ENCODE results near the gene THRB. TPM values are rescaled to one million over a fixed set of nuclear protein-coding genes. Genes with fewer than 3 reads are reported as not detected.

The THRB gene
- total and polyA plus RNA-seq, 2 donors (not counting 3 experiments of a cell fraction or from before 2014, with no cell fraction given): 0.06 TPM; not detected in 1

DNA sequence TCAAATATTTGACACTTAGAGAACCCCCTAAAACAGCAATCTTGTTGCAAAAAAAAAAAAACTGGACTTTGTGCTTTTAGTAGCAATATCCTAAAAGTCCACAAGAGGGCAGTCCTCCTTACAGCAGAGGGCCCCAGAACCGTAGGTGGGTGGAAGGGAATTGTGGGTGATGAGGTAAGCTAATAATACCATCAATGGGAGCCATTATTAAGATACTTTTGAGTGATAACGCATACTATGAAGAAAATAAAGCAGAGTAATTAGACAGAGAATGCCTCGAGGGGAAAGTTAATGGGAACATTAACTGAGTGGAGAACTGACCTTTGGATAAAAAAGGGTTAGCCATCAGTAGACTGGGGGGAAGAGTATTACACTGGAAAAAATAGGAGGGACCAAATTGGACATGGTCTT is 229.9 kb downstream of the THRB start:
- FAIRE-seq: peak; percentile 67
- H3K9me1 ChIP-seq (replicated peaks; ENCODE audit: control insufficient read depth, extremely low read depth, insufficient read depth, low read length): no peaks in the 10 kb centered on the region

More for the DNA sequence above, 229.9 kb downstream of the THRB start:
- dilution Hi-C loops (cut with MboI; ENCODE audit: extremely low pct_ligation_motif_present, low sequenced_read_pairs): no loop called here
- Histone ChIP-seq H3K27ac (ENCODE audit: insufficient read depth, low read depth, low read length) (no peak overlapping the region), H3K4me2 (ENCODE audit: insufficient read depth, low read length) (no peak overlapping the region), H2AFZ (ENCODE audit: low read depth, low read length) (peak overlapping the region; percentile 44), H3K36me3 (ENCODE audit: control insufficient read depth in 2 of 2, extremely low read depth in 1 of 2, insufficient read depth in 2 of 2, low read length in 2 of 2) (no peaks in the 10 kb centered on the region), H3K27me3 (ENCODE audit: control insufficient read depth in 2 of 2, insufficient read depth in 2 of 2, low read length in 2 of 2) (no peaks in the 10 kb centered on the region), H3K4me1 (ENCODE audit: control insufficient read depth, extremely low read depth, insufficient read depth, low read length) (no peaks in the 10 kb centered on the region), H4K20me1 (replicated peaks; ENCODE audit: control insufficient read depth, extremely low read depth, insufficient read depth, low read length) (no peaks in the 10 kb centered on the region), H3K9me3 (replicated peaks; ENCODE audit: control insufficient read depth, insufficient read depth, low read length) (no peaks in the 10 kb centered on the region), H3K9ac (replicated peaks; ENCODE audit: extremely low read depth, insufficient read depth, low read length) (no peak overlapping the region), H3K4me3 (replicated peaks in 1 of 3; ENCODE audit: insufficient read depth in 1 of 3, low read depth in 1 of 3, low read length in 3 of 3) (no peak overlapping the region), H3K79me2 (ENCODE audit: control insufficient read depth, insufficient read depth, low read length) (no peaks in the 10 kb centered on the region)
- peak; percentile 58 for DNase-seq (ENCODE audit: low read depth, low spot score)
- no TSS peak for BruUV-seq (replicated peaks)
- intact Hi-C loops (cut with micrococcal nuclease): loop anchor here (1.0 kb wide), 3 partner anchors 231 to 419 kb away; no protein-coding TSS in a partner anchor
- TF ChIP-seq, protein P1, sequence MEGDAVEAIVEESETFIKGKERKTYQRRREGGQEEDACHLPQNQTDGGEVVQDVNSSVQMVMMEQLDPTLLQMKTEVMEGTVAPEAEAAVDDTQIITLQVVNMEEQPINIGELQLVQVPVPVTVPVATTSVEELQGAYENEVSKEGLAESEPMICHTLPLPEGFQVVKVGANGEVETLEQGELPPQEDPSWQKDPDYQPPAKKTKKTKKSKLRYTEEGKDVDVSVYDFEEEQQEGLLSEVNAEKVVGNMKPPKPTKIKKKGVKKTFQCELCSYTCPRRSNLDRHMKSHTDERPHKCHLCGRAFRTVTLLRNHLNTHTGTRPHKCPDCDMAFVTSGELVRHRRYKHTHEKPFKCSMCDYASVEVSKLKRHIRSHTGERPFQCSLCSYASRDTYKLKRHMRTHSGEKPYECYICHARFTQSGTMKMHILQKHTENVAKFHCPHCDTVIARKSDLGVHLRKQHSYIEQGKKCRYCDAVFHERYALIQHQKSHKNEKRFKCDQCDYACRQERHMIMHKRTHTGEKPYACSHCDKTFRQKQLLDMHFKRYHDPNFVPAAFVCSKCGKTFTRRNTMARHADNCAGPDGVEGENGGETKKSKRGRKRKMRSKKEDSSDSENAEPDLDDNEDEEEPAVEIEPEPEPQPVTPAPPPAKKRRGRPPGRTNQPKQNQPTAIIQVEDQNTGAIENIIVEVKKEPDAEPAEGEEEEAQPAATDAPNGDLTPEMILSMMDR (IDR thresholded peaks at IDR 0.05; ENCODE audit: extremely low read depth in 1 of 2, insufficient read depth in 1 of 2, low read depth in 1 of 2, low read length in 2 of 2): peak; percentile 57 to 62
- TF ChIP-seq POLR2A (IDR thresholded peaks at IDR 0.05; ENCODE audit: low read depth, low read length): no peak
- no peak for TF ChIP-seq POLR2AphosphoS5 (IDR thresholded peaks at IDR 0.05; ENCODE audit: insufficient read depth, low read depth, low read length)
- TF ChIP-seq FOS (IDR thresholded peaks at IDR 0.05; ENCODE audit: borderline replicate concordance, insufficient read depth, low read length): no peak
- no peak for TF ChIP-seq MYC (IDR thresholded peaks at IDR 0.05; ENCODE audit: low read depth, low read length)
- TF ChIP-seq GATA2 (IDR thresholded peaks at IDR 0.05; ENCODE audit: insufficient read depth, insufficient read length, low read depth, low read length): no peak
- TF ChIP-seq EZH2 (IDR thresholded peaks at IDR 0.05; ENCODE audit: borderline replicate concordance, low read depth, low read length, severe bottlenecking): no peak
- CTCF ChIA-PET: interaction anchor here (0.6 to 3.7 kb wide), 30 partner anchors 10 to 423 kb away, joined by 3 to 33 read pairs (median 4); partner anchors contain the start of gene THRB
- POLR2A ChIA-PET: interaction anchor here (0.7 kb wide), 1 partner anchor 103 kb away, joined by 5 read pairs; no protein-coding TSS in a partner anchor

Measured in endothelial cell of umbilical vein (primary cell).